Measurements from ENCODE around the gene GLI3.
"Not testable (repeated sequence)": the region's sequence is repeated elsewhere in the genome, so short reads cannot be mapped to it uniquely, and the experiment has no call there.

Gene GLI3

DNA sequence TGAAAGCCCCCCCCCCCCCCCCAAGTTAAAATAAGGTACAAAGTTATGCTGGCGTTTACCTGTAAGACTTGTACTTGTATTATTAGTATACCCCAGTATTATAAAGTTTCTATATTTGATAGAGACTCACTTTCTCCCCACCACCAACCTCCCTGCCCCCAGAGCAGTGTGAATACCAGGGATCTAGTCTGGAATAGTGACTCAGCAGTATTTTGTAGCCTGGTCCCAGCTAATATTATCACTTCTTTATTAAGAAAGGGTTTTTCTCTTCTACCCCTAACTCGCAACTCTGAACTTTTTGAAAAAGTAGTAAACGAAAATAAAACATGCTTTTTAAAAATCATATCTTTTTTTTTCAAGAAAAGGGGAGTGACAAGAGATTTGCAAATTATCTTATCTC is 26.7 kb downstream of the GLI3 start:
- no peak for DNase-seq

DNA sequence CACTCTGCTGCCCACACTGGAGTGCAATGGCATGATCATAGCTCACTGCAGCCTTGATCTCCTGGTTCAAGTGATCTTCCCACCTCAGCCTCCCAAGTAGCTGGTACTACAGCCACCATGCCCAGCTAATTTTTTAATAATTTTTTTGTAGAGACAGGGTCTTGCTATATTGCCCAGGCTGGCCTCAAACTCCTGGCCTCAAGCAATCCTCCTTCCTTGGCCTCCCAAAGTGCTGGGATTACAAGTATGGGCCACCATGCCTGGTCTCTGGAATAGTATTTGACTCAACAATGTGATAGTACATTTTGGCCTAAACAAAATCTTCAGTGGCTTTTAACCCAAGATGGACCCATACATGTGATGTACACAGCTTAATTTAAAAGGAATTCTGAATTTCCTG is 27.9 kb downstream of the GLI3 start:
- DNase-seq, result not testable (repeated sequence)

GRCh38 chr7:42208572-42208971 is 28.4 kb downstream of the GLI3 start:
- DNase-seq, result no peak

DNA sequence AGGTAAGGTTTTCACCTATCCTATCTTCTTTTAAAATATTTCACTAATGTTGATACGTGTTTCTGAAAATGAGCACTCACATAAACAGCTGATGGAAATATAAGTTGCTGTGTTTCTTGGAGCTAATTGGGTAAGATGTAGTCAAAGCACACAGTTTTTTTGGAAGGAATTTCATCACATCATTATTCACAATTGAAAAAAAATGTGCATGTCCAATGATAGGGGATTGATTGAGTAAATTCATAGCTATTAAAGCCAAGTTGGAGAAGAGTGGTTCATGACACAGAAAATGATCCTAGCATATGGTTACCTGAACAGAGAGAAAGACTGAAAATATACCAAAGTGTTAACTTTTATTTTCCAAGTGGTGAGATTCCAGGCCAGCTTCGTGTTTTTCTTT is 29.6 kb downstream of the GLI3 start:
- DNase-seq, result no peak

DNA sequence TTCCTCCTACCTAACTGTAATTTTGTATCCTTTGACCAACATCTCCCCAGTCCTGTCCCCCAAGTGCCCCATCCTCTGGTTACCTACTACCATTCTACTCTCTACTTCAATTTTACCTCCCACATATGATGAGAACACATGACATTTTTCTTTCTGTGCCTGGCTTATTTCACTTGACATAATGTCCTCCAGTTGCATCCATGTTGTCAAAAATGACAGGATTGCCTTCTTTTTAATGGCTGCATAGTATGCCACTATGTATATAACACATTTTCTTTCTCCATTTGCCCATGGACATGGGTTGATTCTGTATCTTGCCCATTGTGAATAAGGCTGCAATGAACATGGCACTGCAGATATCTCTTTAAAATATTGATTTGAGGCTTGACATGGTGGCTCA is 33.7 kb downstream of the GLI3 start:
- no peak for DNase-seq

DNA sequence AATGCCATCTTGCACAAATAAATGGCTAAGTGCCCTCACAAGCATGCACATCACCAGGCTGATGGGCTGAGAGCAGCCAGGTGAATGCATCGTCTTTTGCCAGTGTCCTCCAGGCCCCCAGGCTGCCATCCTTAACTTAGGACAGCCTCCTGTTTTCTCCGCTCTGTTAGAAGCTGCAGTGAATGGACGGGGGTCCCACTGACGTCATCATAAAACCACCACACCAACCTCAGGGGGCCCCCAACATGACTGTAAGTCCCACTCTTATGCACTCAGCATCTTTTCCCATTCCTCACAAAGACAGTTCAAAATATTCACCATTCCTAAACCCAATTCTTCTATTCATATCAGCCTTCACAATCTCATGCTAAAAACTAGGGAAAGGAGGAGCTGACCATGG is 34.4 kb downstream of the GLI3 start:
- no peak for DNase-seq

- DNase-seq, result no peak
These were observed 37.9 kb downstream of the GLI3 start for GRCh38 chr7:42198974-42199668.

- DNase-seq, result no peak
These were observed 38.7 kb downstream of the GLI3 start for GRCh38 chr7:42198296-42198695.

- no peak for DNase-seq
These were observed 39.6 kb downstream of the GLI3 start for GRCh38 chr7:42197451-42197850.

DNA sequence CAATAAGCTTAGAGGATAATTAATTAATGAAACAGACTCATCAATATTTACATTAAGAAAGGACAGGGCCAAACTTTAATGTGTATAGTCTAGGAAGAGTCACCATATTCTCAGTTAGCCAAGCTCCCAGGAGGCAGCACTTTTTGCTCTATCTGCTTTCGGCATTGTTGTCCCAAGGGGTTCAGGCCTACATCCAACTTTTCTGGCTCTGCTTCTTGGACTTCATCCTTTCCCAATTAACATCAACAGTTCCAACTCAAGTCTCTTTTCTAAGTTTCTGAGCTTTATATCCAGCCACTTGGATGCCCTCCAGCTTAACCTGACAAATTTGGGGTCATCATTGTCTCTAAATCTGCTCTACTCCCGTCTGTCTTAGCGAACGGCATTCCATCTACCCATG is 42.8 kb downstream of the GLI3 start:
- DNase-seq, result no peak

GRCh38 chr7:42193471-42194129 is 43.4 kb downstream of the GLI3 start:
- no peak for DNase-seq

- DNase-seq, result no peak
These were observed 44.1 kb downstream of the GLI3 start for GRCh38 chr7:42192851-42193461.

GRCh38 chr7:42192066-42192465 is 44.9 kb downstream of the GLI3 start:
- DNase-seq, result no peak

DNA sequence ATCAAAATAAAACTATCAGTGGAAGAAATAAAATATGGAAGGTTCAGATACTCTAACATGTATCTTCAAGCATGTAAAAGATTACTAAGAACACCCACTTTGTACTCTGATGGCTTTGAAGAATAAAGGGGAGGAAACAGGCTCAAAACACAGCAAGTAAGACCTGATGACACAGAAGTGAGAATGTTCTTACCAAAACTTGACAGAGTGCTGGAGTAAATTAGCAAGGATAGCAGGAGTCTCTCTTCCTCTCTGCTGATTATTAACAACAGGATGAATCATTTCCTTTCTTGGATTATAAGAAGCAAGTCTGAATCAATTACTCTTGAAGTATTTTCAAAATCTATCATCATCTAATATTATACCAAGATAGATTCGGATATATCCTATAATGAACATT is 47.5 kb downstream of the GLI3 start:
- DNase-seq, result no peak

DNA sequence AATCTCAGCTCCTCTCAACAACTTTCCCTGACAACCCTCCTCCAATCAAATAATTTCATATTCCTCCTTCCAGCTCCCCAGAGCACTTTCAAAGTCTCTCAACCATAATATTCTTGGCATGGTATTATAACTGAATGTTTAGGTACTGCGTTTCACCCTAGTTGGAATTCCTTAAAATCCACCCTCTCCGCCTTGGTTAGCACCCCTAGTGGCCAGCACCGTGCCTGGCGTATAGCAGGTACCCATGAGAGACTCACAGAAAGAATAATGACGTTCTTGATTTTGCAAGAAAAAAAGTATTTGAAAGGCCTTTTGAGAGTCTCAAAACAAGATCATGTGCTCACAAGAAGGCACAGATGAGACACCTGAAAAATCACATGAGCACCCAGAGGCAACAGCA is 50.9 kb downstream of the GLI3 start:
- DNase-seq, result no peak

- DNase-seq, result no peak
These were observed 51.3 kb downstream of the GLI3 start for GRCh38 chr7:42185726-42186125.

- DNase-seq, result no peak
These were observed 53.5 kb downstream of the GLI3 start for GRCh38 chr7:42183547-42183946.

DNA sequence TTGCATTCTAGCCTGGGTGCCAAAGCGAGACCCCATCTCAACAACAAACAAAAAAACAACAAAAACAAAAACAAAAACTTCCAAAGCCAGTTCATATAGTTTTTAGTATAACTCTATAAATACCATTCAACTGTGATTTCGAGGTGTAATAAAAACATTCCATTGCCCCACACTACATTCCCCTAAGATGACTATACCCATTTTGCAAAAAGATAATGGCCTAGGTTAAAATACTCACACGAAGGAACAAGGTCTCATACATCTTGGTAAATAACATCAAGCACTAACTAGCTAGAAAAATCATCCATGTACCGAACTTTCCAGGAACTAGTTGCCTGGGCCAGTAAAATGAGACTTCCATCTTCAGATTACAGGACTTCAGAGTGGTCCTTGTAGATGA is 55.4 kb downstream of the GLI3 start:
- no peak for DNase-seq

- DNase-seq, result no peak
These were observed 56.2 kb downstream of the GLI3 start for GRCh38 chr7:42180806-42181205.

DNA sequence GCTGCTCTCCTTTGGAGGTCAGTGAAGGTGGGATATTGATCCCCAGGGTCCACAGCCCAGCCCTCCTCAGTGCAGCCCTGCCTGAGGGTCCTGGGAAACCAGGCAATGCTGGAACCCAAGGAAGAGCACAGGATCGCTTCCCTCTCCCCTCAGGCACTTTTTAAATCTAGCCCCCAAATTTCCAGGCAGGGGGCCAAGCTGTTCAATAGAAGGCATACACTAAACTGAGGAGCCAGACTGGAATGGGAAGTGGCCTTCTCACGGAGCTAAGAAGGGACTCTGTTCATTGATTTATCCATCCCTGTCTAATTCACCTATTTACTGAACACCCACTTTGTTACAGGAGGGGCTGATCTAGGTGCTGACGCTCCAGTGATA is 60.3 kb downstream of the GLI3 start:
- DNase-seq, result no peak

DNA sequence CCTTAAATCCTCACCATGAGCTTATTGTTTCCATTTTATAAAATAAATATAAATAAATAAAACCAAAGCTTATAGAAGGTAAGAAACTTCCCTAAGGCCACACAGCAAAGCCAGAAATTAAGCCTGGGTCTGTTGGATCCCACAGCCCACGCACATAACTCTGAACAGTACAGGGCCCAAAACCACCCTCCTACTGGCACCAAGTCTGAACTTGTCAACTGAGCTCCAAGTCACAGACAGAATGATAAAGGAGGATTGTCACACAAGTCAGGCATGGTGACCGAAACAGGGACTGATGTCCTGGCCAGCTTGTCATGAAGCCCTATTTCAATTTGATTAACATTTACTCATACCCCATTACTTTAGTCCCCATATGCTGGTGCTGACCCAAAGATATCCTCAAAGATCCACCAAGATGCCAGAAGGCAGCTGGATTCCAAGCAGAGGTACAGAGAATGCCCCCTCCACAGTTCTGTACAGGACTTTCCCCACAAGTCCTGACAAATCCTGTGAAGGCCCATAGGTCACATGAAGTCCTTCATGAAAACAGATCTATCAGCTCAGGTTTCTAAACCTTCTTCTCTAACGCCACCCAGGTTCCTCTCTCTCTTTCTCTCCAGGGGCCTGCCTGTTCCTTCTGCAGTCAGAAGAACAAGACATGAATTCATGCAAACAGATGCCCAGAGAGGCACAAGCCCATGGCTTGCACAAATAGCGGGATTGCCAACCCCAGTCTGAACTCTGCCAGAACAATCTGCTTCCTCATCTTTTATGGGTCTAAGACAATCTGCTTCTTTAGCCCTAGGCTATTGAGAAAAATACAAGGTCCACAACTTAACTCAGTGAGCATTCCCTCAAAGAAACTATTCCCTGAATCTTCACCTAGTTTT is 60.9 kb downstream of the GLI3 start:
- DNase-seq, result no peak

GRCh38 chr7:42174391-42174912 is 62.6 kb downstream of the GLI3 start:
- no peak for DNase-seq

- DNase-seq, result no peak
These were observed 66.3 kb downstream of the GLI3 start for GRCh38 chr7:42170724-42171123.
